Smooth muscle cell (in vitro differentiated cells): ENCODE results near the gene KHK. TPM values are rescaled to one million over a fixed set of nuclear protein-coding genes. Genes with fewer than 3 reads are reported as not detected.
A peak's percentile ranks its signal among the peaks of the same experiment; 100 is the strongest.

Source experiments
- DNase-seq: peaks from one replicate; lab custom pipeline; 2025; ENCODE audit not compliant: unreplicated experiment; lab: John Stamatoyannopoulos, UW
- H2AFZ ChIP-seq: fragments of 200-600 bp; sonication (generic); 2 replicates; pipeline ENCODE4 v1.6.0; 2016; ENCODE audit warnings: antibody characterized with exemption, low read depth, mild to moderate bottlenecking
- H3F3A ChIP-seq: fragments of 200-600 bp; sonication (generic); 2 replicates; pipeline ENCODE4 v1.6.0; 2017; ENCODE audit warnings: antibody characterized with exemption, low read depth
- H3K27ac ChIP-seq: fragments of 200-600 bp; sonication (generic); 2 replicates; pipeline ENCODE4 v1.5.1; 2016; ENCODE audit warnings: low read depth, mild to moderate bottlenecking
- H3K27me3 ChIP-seq: fragments of 200-600 bp; sonication (generic); 2 replicates; pipeline ENCODE4 v1.6.1; 2016; ENCODE audit warnings: low read depth, mild to moderate bottlenecking
- H3K36me3 ChIP-seq: fragments of 200-600 bp; sonication (generic); 2 replicates; pipeline ENCODE4 v1.5.1; 2016; ENCODE audit warnings: low read depth
- H3K4me1 ChIP-seq: fragments of 200-600 bp; sonication (generic); 2 replicates; pipeline ENCODE4 v1.5.1; 2016; ENCODE audit warnings: low read depth
- H3K4me2 ChIP-seq: fragments of 200-600 bp; sonication (generic); 2 replicates; pipeline ENCODE4 v1.6.0; 2016; ENCODE audit warnings: mild to moderate bottlenecking
- H3K4me3 ChIP-seq: fragments of 200-600 bp; sonication (generic); 2 replicates; pipeline ENCODE4 v1.5.1; 2016; ENCODE audit warnings: mild to moderate bottlenecking
- H3K79me2 ChIP-seq: fragments of 200-600 bp; sonication (generic); 2 replicates; pipeline ENCODE4 v1.6.0; 2016; ENCODE audit warnings: low read depth, mild to moderate bottlenecking
- H3K9ac ChIP-seq: fragments of 200-600 bp; sonication (generic); 2 replicates; pipeline ENCODE4 v1.6.0; 2016; ENCODE audit warnings: low read depth
- H3K9me3 ChIP-seq: fragments of 200-600 bp; sonication (generic); replicated peaks from 2 replicates; pipeline ENCODE4 v1.5.1; 2016; ENCODE audit warnings: low read depth
- H4K20me1 ChIP-seq: fragments of 200-600 bp; sonication (generic); 2 replicates; pipeline ENCODE4 v1.6.0; 2016; ENCODE audit warnings: low read depth
- CTCF ChIP-seq: fragments of 200-600 bp; sonication (generic); IDR thresholded peaks from 2 replicates; pipeline ENCODE4 v1.5.1; 2017; ENCODE audit warnings: borderline replicate concordance, mild to moderate bottlenecking, antibody characterized with exemption; ENCODE audit not compliant: insufficient read depth, poor library complexity, severe bottlenecking
- WGBS: methylation state at CpG from one replicate; pipeline ENCODE4 v1.1.7; 2016; ENCODE audit warnings: low lambda C conversion rate; 5-methylcytosine and 5-hydroxymethylcytosine counted together
- polyA plus RNA-seq: library from polyadenylated mRNA; unstranded; fragments of >200 nt; fragmentation: Nextera tagmentation; extraction: Ambion mirVana; gene quantifications from 2 replicates; pipeline ENCODE4 v1.2.1, GENCODE V29; 2016
- total RNA-seq: library from RNA; depleted of rRNA; stranded (reverse); fragments of >200 nt; gene quantifications from 2 replicates; pipeline ENCODE4 v1.2.3, GENCODE V29; 2014

Gene KHK
- total and polyA plus RNA-seq, 2 experiments from 2014 or later, result 0.27 to 1.6 TPM

- H3K4me2 ChIP-seq, result peak overlapping the region; percentile 93
- peaks cover 32% of the 10 kb centered on the region for H4K20me1 ChIP-seq
- no peak overlapping the region for H2AFZ ChIP-seq
Measured at GRCh38 chr2:27079233-27080139, 7.1 kb upstream of the KHK start.

GRCh38 chr2:27080140-27080469, 6.5 kb upstream of the KHK start:
- Histone ChIP-seq H3K4me2 (peak overlapping the region; percentile 93), H3K79me2 (peaks cover 23% of the 10 kb centered on the region), H2AFZ (no peak overlapping the region), H3K36me3 (no peaks in the 10 kb centered on the region), H3F3A (peaks cover 34% of the 10 kb centered on the region), H3K9ac (peak overlapping the region; percentile 66), H3K4me3 (peak overlapping the region; percentile 59), H3K27me3 (no peaks in the 10 kb centered on the region), H4K20me1 (peaks cover 33% of the 10 kb centered on the region), H3K27ac (peak overlapping the region; percentile 89), H3K4me1 (peaks cover 15% of the 10 kb centered on the region), H3K9me3 (no peaks in the 10 kb centered on the region)
- no peak for DNase-seq
- TF ChIP-seq CTCF, result no peak
- WGBS, result 73% methylated on average over 7 of the region's 7 CpGs

More at GRCh38 chr2:27079233-27080139, 7.1 kb upstream of the KHK start:
- H3F3A ChIP-seq, result peaks cover 29% of the 10 kb centered on the region
- no peaks in the 10 kb centered on the region for H3K9me3 ChIP-seq
- H3K79me2 ChIP-seq, result peaks cover 23% of the 10 kb centered on the region
- TF ChIP-seq CTCF, result no peak
- peak overlapping the region; percentile 66 for H3K9ac ChIP-seq
- no peaks in the 10 kb centered on the region for H3K27me3 ChIP-seq
- no peak for DNase-seq
- H3K4me3 ChIP-seq, result peak overlapping the region; percentile 59
- H3K27ac ChIP-seq, result peak overlapping the region; percentile 89
- H3K4me1 ChIP-seq, result peaks cover 12% of the 10 kb centered on the region
- no peaks in the 10 kb centered on the region for H3K36me3 ChIP-seq
- 69% methylated on average over 14 of the region's 14 CpGs for WGBS

- Histone ChIP-seq H3K9me3 (no peaks in the 10 kb centered on the region), H2AFZ (no peak overlapping the region), H3K9ac (peak overlapping the region; percentile 66), H4K20me1 (peaks cover 33% of the 10 kb centered on the region), H3F3A (peaks cover 34% of the 10 kb centered on the region), H3K36me3 (no peaks in the 10 kb centered on the region), H3K4me2 (peak overlapping the region; percentile 93), H3K27ac (peak overlapping the region; percentile 89), H3K4me3 (peak overlapping the region; percentile 59), H3K79me2 (peaks cover 23% of the 10 kb centered on the region), H3K27me3 (no peaks in the 10 kb centered on the region), H3K4me1 (peaks cover 18% of the 10 kb centered on the region)
- no peak for TF ChIP-seq CTCF
- DNase-seq, result no peak
- WGBS, result 95% methylated on average over 14 of the region's 14 CpGs
Measured at GRCh38 chr2:27080603-27080936, 6.0 kb upstream of the KHK start.
